WTC11 (cell line): Measurements from ENCODE around the gene KCND1. TPM values are rescaled to one million over a fixed set of nuclear protein-coding genes. Genes with fewer than 3 reads are reported as not detected.
A peak's percentile ranks its signal among the peaks of the same experiment; 100 is the strongest.

Experiments used
- ATF1 ChIP-seq: sonication (generic); formaldehyde crosslinking; IDR thresholded peaks from 2 replicates; pipeline ENCODE4 v1.8.1; 2023; ENCODE audit warnings: mild to moderate bottlenecking, moderate library complexity, missing genetic modification reagents
- ELF4 ChIP-seq: sonication (generic); formaldehyde crosslinking; IDR thresholded peaks from 2 replicates; pipeline ENCODE4 v1.8.1; 2022; ENCODE audit warnings: low read depth, mild to moderate bottlenecking, moderate library complexity, missing genetic modification reagents
- ETV6 ChIP-seq: sonication (generic); formaldehyde crosslinking; IDR thresholded peaks from 2 replicates; pipeline ENCODE4 v1.8.1; 2022; ENCODE audit warnings: mild to moderate bottlenecking, missing genetic modification reagents
- FOXJ3 ChIP-seq: sonication (generic); formaldehyde crosslinking; IDR thresholded peaks from 2 replicates; pipeline ENCODE4 v1.9.0; 2021; ENCODE audit warnings: missing genetic modification reagents, mild to moderate bottlenecking, borderline replicate concordance
- FOXK1 ChIP-seq: sonication (generic); formaldehyde crosslinking; IDR thresholded peaks from 2 replicates; pipeline ENCODE4 v1.8.0; 2022; ENCODE audit warnings: mild to moderate bottlenecking, moderate library complexity, missing genetic modification reagents
- GTF2I ChIP-seq: fragments of 250-450 bp; sonication (Bioruptor Pico); conservative IDR thresholded peaks from 2 replicates; pipeline ENCODE4 v1.4.0; 2021; ENCODE audit warnings: mild to moderate bottlenecking
- KAT7 ChIP-seq: sonication (generic); formaldehyde crosslinking; IDR thresholded peaks from 2 replicates; pipeline ENCODE4 v1.8.1; 2023; ENCODE audit warnings: missing genetic modification reagents, mild to moderate bottlenecking, borderline replicate concordance
- MYBL2 ChIP-seq: sonication (generic); formaldehyde crosslinking; IDR thresholded peaks from 2 replicates; pipeline ENCODE4 v1.8.1; 2023; ENCODE audit warnings: mild to moderate bottlenecking, moderate library complexity, missing genetic modification reagents
- NFATC4 ChIP-seq: fragments of 250-450 bp; sonication (Bioruptor Pico); IDR thresholded peaks from 2 replicates; pipeline ENCODE4 v1.9.0; 2021; ENCODE audit warnings: mild to moderate bottlenecking
- PRRX2 ChIP-seq: fragments of 250-450 bp; sonication (Bioruptor Pico); IDR thresholded peaks from 2 replicates; pipeline ENCODE4 v1.8.0; 2021; ENCODE audit warnings: mild to moderate bottlenecking
- RELA ChIP-seq: sonication (generic); formaldehyde crosslinking; IDR thresholded peaks from 2 replicates; pipeline ENCODE4 v1.8.1; 2022; ENCODE audit warnings: missing genetic modification reagents, mild to moderate bottlenecking, borderline replicate concordance
- SMAD3 ChIP-seq: sonication (generic); formaldehyde crosslinking; IDR thresholded peaks from 2 replicates; pipeline ENCODE4 v1.8.0; 2022; ENCODE audit warnings: missing genetic modification reagents, mild to moderate bottlenecking, borderline replicate concordance
- TCF7 ChIP-seq: sonication (generic); formaldehyde crosslinking; IDR thresholded peaks from 2 replicates; pipeline ENCODE4 v1.8.0; 2022; ENCODE audit warnings: mild to moderate bottlenecking, low read depth, missing genetic modification reagents, moderate library complexity
- TEAD1 ChIP-seq: sonication (generic); formaldehyde crosslinking; IDR thresholded peaks from 2 replicates; pipeline ENCODE4 v1.8.0; 2022; ENCODE audit warnings: mild to moderate bottlenecking, missing genetic modification reagents
- ZNF232 ChIP-seq: sonication (generic); formaldehyde crosslinking; IDR thresholded peaks from 2 replicates; pipeline ENCODE4 v1.8.0; 2022; ENCODE audit warnings: mild to moderate bottlenecking, missing genetic modification reagents
- ZNF317 ChIP-seq: sonication (generic); formaldehyde crosslinking; IDR thresholded peaks from 2 replicates; pipeline ENCODE4 v1.8.1; 2023; ENCODE audit warnings: low read depth, mild to moderate bottlenecking, moderate library complexity, missing genetic modification reagents, borderline replicate concordance
- ZNF396 ChIP-seq: fragments of 250-450 bp; sonication (Bioruptor Pico); IDR thresholded peaks from 2 replicates; pipeline ENCODE4 v1.8.0; 2021; ENCODE audit warnings: mild to moderate bottlenecking, moderate library complexity, borderline replicate concordance
- ZNF416 ChIP-seq: fragments of 250-450 bp; sonication (Bioruptor Pico); IDR thresholded peaks from 2 replicates; pipeline ENCODE4 v1.9.0; 2021; ENCODE audit warnings: mild to moderate bottlenecking, inconsistent platforms
- ZNF423 ChIP-seq: fragments of 250-450 bp; sonication (Bioruptor Pico); IDR thresholded peaks from 2 replicates; pipeline ENCODE4 v2.1.2; 2022; ENCODE audit warnings: mild to moderate bottlenecking, moderate library complexity
- ZNF671 ChIP-seq: fragments of 250-450 bp; sonication (Bioruptor Pico); IDR thresholded peaks from 2 replicates; pipeline ENCODE4 v1.8.0; 2021; ENCODE audit warnings: mild to moderate bottlenecking
- total RNA-seq: library from RNA; stranded (reverse); gene quantifications from 3 replicates; pipeline ENCODE4 v1.2.3, GENCODE V29; 2021
- TF ChIP-seq, protein P1 (sequence below): sonication (generic); formaldehyde crosslinking; IDR thresholded peaks from 2 replicates; pipeline ENCODE4 v1.8.1; 2022; ENCODE audit warnings: mild to moderate bottlenecking, moderate library complexity, missing genetic modification reagents
- TF ChIP-seq, protein P2 (sequence below): sonication (generic); formaldehyde crosslinking; IDR thresholded peaks from 2 replicates; pipeline ENCODE4 v1.8.1; 2022; ENCODE audit warnings: low read depth, mild to moderate bottlenecking, moderate library complexity, missing genetic modification reagents, borderline replicate concordance
- TF ChIP-seq, protein P3 (sequence below): sonication (generic); formaldehyde crosslinking; IDR thresholded peaks from 2 replicates; pipeline ENCODE4 v1.8.1; 2022; ENCODE audit warnings: missing genetic modification reagents, borderline replicate concordance
- TF ChIP-seq, protein P4 (sequence below): sonication (generic); formaldehyde crosslinking; IDR thresholded peaks from 2 replicates; pipeline ENCODE4 v1.8.1; 2023; ENCODE audit warnings: mild to moderate bottlenecking, moderate library complexity, missing genetic modification reagents
- TF ChIP-seq, protein P5 (sequence below): sonication (generic); formaldehyde crosslinking; IDR thresholded peaks from 2 replicates; pipeline ENCODE4 v1.8.0; 2022; ENCODE audit warnings: mild to moderate bottlenecking, missing genetic modification reagents
- TF ChIP-seq, protein P6 (sequence below): sonication (generic); formaldehyde crosslinking; IDR thresholded peaks from 2 replicates; pipeline ENCODE4 v1.8.1; 2023; ENCODE audit warnings: mild to moderate bottlenecking, missing genetic modification reagents, moderate library complexity
- TF ChIP-seq, protein P7 (sequence below): fragments of 250-450 bp; sonication (Bioruptor Pico); IDR thresholded peaks from 2 replicates; pipeline ENCODE4 v1.9.0; 2021; ENCODE audit warnings: moderate library complexity, mild to moderate bottlenecking, inconsistent platforms, borderline replicate concordance
- TF ChIP-seq, protein P8 (sequence below): sonication (generic); formaldehyde crosslinking; conservative IDR thresholded peaks from 2 replicates; pipeline ENCODE4 v1.8.1; 2023; ENCODE audit warnings: mild to moderate bottlenecking, low read depth, missing genetic modification reagents, moderate library complexity

The KCND1 gene
- total RNA-seq, 1 experiment from 2014 or later: 5.4 TPM

DNA sequence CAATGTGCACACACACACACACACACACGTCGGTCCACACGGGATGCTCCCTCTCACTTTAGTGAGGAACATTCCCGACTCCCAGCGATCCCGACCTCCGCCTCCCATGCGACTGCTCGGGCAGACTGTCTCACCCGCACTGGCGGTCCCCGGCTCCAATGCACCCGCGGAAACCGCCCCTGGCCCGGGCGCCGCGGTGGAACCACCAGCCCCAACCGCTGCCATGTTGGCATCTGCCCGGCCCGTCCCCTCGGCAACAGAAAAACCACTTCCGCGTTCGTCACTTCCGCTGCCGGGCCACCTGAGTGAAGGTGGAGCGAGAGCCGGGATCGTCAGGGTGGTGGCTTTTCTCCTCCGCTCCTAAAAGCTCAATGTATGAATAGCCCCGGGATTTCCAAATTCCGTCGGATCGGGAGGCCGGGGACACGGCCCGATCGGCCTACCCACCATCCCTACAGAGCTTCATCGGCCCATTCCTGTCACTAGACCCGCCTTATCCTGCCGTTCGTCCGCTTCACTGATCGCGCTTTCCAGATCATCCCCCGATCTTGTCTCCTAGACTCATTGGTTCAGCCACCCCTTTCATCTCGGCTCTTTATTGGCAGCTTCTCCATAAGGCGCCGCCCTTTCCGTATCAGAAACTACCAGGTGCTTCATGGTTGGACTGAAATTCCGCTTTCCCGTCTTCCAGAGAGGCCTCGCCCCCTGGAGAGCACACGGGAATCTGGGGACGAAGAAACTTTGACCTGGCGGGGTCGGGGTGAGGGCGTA lies 60.0 kb downstream of the KCND1 start, which contains the start of gene SLC35A2 (continued):
- TF ChIP-seq, protein P1, sequence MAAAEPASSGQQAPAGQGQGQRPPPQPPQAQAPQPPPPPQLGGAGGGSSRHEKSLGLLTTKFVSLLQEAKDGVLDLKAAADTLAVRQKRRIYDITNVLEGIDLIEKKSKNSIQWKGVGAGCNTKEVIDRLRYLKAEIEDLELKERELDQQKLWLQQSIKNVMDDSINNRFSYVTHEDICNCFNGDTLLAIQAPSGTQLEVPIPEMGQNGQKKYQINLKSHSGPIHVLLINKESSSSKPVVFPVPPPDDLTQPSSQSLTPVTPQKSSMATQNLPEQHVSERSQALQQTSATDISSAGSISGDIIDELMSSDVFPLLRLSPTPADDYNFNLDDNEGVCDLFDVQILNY (CRISPR knock-in tag): 0 out of 2 replicates have a peak, but pooled peaks have one; percentile 33
- TF ChIP-seq, protein P2, sequence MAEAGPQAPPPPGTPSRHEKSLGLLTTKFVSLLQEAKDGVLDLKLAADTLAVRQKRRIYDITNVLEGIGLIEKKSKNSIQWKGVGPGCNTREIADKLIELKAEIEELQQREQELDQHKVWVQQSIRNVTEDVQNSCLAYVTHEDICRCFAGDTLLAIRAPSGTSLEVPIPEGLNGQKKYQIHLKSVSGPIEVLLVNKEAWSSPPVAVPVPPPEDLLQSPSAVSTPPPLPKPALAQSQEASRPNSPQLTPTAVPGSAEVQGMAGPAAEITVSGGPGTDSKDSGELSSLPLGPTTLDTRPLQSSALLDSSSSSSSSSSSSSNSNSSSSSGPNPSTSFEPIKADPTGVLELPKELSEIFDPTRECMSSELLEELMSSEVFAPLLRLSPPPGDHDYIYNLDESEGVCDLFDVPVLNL: no peak
- peak; percentile 73; the same call in 1 of the 2 replicates for TF ChIP-seq FOXK1 (CRISPR knock-in tag)
- 0 out of 2 replicates have a peak, but pooled peaks have one; percentile 13 for TF ChIP-seq ZNF232 (CRISPR knock-in tag)
- TF ChIP-seq KAT7 (CRISPR knock-in tag): no peak
- TF ChIP-seq PRRX2 (CRISPR knock-in tag): 0 out of 2 replicates have a peak, but pooled peaks have one; percentile 33
- peak; percentile 76; the same call in 1 of the 2 replicates for TF ChIP-seq NFATC4 (CRISPR knock-in tag)
- TF ChIP-seq ZNF423 (CRISPR knock-in tag): no peak
- TF ChIP-seq TEAD1: no peak
- TF ChIP-seq GTF2I (CRISPR knock-in tag): no peak
- TF ChIP-seq, protein P3, sequence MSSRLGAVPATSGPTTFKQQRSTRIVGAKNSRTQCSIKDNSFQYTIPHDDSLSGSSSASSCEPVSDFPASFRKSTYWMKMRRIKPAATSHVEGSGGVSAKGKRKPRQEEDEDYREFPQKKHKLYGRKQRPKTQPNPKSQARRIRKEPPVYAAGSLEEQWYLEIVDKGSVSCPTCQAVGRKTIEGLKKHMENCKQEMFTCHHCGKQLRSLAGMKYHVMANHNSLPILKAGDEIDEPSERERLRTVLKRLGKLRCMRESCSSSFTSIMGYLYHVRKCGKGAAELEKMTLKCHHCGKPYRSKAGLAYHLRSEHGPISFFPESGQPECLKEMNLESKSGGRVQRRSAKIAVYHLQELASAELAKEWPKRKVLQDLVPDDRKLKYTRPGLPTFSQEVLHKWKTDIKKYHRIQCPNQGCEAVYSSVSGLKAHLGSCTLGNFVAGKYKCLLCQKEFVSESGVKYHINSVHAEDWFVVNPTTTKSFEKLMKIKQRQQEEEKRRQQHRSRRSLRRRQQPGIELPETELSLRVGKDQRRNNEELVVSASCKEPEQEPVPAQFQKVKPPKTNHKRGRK (CRISPR knock-in tag): no peak
- TF ChIP-seq, protein P4, sequence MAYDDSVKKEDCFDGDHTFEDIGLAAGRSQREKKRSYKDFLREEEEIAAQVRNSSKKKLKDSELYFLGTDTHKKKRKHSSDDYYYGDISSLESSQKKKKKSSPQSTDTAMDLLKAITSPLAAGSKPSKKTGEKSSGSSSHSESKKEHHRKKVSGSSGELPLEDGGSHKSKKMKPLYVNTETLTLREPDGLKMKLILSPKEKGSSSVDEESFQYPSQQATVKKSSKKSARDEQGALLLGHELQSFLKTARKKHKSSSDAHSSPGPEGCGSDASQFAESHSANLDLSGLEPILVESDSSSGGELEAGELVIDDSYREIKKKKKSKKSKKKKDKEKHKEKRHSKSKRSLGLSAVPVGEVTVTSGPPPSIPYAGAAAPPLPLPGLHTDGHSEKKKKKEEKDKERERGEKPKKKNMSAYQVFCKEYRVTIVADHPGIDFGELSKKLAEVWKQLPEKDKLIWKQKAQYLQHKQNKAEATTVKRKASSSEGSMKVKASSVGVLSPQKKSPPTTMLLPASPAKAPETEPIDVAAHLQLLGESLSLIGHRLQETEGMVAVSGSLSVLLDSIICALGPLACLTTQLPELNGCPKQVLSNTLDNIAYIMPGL (CRISPR knock-in tag): no peak
- TF ChIP-seq TCF7 (CRISPR knock-in tag): no peak
- TF ChIP-seq MYBL2 (CRISPR knock-in tag): 0 out of 2 replicates have a peak, but pooled peaks have one; percentile 48
- TF ChIP-seq ATF1 (CRISPR knock-in tag): 0 out of 2 replicates have a peak, but pooled peaks have one; percentile 9
- TF ChIP-seq FOXJ3 (CRISPR knock-in tag): no peak
- TF ChIP-seq ETV6: no peak
- TF ChIP-seq ZNF671 (CRISPR knock-in tag): peak; percentile 58; the same call in 1 of the 2 replicates
- TF ChIP-seq, protein P5, sequence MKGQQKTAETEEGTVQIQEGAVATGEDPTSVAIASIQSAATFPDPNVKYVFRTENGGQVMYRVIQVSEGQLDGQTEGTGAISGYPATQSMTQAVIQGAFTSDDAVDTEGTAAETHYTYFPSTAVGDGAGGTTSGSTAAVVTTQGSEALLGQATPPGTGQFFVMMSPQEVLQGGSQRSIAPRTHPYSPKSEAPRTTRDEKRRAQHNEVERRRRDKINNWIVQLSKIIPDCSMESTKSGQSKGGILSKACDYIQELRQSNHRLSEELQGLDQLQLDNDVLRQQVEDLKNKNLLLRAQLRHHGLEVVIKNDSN (CRISPR knock-in tag): no peak
- no peak for TF ChIP-seq ZNF396 (CRISPR knock-in tag)
- peak; percentile 92 for TF ChIP-seq ZNF416 (CRISPR knock-in tag)
- TF ChIP-seq RELA (CRISPR knock-in tag): no peak
- TF ChIP-seq, protein P6, sequence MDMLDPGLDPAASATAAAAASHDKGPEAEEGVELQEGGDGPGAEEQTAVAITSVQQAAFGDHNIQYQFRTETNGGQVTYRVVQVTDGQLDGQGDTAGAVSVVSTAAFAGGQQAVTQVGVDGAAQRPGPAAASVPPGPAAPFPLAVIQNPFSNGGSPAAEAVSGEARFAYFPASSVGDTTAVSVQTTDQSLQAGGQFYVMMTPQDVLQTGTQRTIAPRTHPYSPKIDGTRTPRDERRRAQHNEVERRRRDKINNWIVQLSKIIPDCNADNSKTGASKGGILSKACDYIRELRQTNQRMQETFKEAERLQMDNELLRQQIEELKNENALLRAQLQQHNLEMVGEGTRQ (CRISPR knock-in tag): 0 out of 2 replicates have a peak, but pooled peaks have one; percentile 32
- TF ChIP-seq, protein P7, sequence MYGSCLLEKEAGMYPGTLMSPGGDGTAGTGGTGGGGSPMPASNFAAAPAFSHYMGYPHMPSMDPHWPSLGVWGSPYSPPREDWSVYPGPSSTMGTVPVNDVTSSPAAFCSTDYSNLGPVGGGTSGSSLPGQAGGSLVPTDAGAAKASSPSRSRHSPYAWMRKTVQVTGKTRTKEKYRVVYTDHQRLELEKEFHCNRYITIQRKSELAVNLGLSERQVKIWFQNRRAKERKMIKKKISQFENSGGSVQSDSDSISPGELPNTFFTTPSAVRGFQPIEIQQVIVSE: no peak
- no peak for TF ChIP-seq ELF4 (CRISPR knock-in tag)
- TF ChIP-seq, protein P8, sequence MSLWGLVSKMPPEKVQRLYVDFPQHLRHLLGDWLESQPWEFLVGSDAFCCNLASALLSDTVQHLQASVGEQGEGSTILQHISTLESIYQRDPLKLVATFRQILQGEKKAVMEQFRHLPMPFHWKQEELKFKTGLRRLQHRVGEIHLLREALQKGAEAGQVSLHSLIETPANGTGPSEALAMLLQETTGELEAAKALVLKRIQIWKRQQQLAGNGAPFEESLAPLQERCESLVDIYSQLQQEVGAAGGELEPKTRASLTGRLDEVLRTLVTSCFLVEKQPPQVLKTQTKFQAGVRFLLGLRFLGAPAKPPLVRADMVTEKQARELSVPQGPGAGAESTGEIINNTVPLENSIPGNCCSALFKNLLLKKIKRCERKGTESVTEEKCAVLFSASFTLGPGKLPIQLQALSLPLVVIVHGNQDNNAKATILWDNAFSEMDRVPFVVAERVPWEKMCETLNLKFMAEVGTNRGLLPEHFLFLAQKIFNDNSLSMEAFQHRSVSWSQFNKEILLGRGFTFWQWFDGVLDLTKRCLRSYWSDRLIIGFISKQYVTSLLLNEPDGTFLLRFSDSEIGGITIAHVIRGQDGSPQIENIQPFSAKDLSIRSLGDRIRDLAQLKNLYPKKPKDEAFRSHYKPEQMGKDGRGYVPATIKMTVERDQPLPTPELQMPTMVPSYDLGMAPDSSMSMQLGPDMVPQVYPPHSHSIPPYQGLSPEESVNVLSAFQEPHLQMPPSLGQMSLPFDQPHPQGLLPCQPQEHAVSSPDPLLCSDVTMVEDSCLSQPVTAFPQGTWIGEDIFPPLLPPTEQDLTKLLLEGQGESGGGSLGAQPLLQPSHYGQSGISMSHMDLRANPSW (CRISPR knock-in tag): no peak
- 0 out of 2 replicates have a peak, but pooled peaks have one; percentile 49 for TF ChIP-seq SMAD3 (CRISPR knock-in tag)
- no peak for TF ChIP-seq ZNF317 (CRISPR knock-in tag)
